HT-29 (cell line): ENCODE results near the gene RNF180. TPM values are rescaled to one million over a fixed set of nuclear protein-coding genes. Genes with fewer than 3 reads are reported as not detected.
"Not testable (repeated sequence)": the region's sequence is repeated elsewhere in the genome, so short reads cannot be mapped to it uniquely, and the experiment has no call there.

Experiments
- DNase-seq: peaks from one replicate; pipeline ENCODE4 v3.0.0-alpha.2; 2015; ENCODE audit warnings: low spot score
- total RNA-seq: library from RNA; depleted of rRNA; stranded (reverse); fragments of >200 nt; shearing (Covaris generic); gene quantifications from 2 replicates; pipeline ENCODE4 v1.2.3, GENCODE V29; 2014

Gene RNF180
- total RNA-seq, 1 experiment from 2014 or later, result not detected

DNA sequence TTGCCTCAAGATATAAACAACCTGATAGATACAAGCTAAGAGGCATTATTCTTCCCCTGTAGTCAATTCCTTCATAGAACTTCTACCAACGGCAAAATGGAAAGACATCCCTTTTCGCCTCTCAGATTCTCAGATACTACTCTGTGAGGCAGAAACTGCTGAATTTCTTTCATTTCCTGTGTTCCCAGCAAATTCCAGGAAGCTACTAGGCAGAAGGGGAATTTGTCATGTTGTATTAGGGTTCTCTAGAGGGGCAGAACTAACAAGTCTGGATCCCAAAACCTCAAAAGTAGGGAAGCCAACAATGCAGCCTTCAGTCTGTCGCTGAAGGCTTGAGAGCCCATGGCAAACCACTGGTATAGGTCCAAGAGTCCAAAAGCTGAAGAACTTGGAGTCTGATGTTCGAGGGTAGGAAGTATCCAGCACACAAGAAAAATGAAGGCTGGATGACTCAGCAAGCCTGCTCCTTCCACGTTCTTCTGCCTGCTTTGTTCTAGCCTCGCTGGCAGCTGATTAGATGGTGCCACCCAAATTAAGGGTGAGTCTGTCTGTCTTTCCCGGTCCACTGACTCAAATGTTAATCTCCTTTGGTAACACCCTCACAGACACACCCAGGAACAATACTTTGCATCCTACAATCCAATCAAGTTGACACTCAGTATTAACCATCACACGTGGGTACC is 15.2 kb downstream of the RNF180 start:
- no peak for DNase-seq

GRCh38 chr5:64181440-64181839 is 15.8 kb downstream of the RNF180 start:
- DNase-seq, result no peak

GRCh38 chr5:64183956-64184355 is 18.3 kb downstream of the RNF180 start:
- no peak for DNase-seq

- DNase-seq, result no peak
Observed at GRCh38 chr5:64184832-64185231, 19.2 kb downstream of the RNF180 start.

DNA sequence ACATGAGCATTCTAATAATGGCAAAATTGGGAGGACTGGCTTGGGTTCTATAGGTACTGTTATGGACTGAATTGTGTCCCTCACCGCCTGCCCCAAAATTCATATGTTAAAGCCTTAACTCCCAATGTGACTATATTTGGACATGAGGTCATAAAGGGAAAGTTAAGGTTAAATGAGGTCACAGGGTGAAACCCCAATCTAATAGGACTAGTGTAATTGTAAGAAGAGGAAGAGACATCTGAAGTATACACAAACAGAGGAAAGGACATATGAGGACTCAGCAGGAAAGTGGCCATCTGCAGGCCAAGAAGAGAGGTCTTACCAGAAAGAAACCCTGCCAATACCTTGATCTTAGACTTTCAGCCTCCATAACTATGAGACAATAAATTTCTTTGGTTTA is 23.1 kb downstream of the RNF180 start:
- DNase-seq, result no peak

DNA sequence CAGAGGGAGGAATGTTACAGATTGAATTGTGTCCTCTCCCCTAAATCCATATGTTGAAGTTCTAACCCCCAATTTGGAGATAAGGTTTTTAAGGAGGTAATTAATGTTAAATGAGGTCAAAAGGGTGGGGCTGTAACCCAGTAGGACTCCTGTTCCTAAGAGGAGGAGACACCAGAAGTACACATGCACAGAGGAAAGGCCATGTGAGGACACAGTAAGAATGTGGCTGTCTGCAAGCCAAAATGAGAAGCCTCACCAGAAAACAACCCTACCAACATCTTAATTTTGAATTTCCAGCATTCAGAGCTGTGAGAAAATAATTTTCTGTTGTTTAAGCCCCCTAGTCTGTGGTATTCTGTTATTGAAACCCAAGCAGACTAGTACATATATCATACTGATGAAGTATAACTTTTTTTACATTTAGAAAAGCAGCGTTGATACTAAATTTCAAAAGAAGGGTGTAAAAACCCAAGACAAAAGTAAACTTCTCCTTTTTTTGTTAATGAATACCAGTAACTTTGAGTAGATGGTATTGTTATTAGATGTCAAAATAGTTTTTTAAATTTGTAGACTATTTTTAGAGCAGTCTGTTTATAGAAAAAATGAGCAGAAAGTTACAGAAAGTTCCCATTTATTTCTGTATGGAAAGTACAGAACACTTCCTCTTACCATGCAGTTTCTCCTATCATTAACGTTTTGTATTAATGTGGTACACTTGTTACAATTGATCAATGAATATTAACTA is 25.1 kb downstream of the RNF180 start:
- no peak for DNase-seq

GRCh38 chr5:64195981-64196380 is 30.3 kb downstream of the RNF180 start:
- DNase-seq, result no peak

DNA sequence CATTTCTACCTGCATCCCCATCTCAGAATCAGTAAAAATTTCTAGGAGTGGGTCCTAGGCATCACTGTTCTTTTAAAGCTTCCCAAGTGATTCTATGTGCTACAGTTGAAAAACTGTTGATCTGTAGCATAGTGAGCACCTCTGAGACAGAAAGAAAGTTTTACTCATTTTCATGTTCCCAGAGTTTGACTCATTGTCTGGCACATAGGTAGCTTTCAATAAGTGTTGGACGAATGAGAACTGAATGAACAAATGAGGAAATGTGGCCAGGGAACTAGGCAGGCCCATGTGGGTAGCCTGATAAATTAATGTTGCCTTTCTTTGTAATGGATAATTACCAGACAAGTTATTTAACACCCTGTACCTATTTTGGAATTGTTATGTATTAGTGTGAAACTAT is 33.8 kb downstream of the RNF180 start:
- DNase-seq, result no peak

GRCh38 chr5:64201996-64202395 is 36.4 kb downstream of the RNF180 start:
- DNase-seq, result no peak

DNA sequence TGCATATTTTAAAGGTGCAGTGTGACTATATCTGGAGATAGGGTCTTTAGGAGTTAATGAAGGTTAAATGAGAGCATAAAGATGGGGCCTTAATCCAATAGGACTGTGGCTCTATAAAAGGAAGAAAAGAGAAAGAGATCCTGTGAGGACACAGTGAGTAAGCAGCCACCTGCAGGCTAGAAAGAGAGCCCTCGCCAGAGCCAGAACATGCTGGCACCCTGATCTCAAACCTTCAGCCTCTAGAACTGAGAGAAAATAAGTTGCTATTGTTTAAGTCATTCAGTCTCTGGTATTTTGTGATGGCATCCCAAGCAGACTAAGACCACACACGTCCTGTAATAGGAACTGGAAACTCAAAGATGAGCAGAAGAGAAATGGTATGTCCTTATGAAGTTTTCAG is 41.0 kb downstream of the RNF180 start:
- no peak for DNase-seq

- peak; percentile 63 for DNase-seq
Observed at GRCh38 chr5:64207978-64208377, 42.3 kb downstream of the RNF180 start.

DNA sequence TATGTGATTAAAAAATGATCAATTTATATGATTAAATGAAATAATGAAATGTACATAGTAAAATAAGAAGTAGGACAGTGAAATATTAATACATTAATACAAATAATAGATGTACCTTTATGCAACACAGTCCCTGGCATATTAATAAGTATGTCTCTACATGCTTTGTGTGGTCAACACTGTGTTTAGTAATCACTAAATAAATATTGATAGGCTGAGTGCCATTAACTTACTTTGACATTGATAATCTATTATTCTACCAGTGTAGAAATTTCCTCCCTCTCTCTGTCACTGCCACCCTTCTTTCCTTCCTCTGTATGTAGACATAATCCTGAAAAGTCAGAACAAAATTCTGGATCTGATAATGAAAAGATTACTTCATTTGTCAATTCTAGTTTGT is 43.7 kb downstream of the RNF180 start:
- DNase-seq, result no peak

- no peak for DNase-seq
Observed at GRCh38 chr5:64210866-64211265, 45.2 kb downstream of the RNF180 start.

DNA sequence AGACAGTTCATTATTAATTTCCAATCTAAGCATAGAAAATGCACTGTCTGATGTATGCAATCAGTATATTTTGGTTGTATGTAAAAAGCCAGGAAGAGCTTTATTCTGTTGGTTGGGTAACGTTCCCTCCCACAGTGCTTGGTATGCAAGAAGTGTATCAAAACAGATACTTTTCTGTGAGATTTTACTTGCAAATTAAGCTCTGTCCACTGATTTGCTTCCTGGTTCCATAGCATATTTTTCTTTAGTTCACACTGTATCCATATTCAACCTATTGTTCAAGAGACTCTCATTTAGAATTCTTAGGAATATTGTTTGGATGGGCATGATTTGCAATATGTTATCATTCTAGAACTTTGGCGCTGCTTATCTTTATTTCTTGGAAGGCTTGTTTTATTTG is 47.4 kb downstream of the RNF180 start:
- no peak for DNase-seq

- DNase-seq, result no peak
Observed at GRCh38 chr5:64213531-64213930, 47.9 kb downstream of the RNF180 start.

DNA sequence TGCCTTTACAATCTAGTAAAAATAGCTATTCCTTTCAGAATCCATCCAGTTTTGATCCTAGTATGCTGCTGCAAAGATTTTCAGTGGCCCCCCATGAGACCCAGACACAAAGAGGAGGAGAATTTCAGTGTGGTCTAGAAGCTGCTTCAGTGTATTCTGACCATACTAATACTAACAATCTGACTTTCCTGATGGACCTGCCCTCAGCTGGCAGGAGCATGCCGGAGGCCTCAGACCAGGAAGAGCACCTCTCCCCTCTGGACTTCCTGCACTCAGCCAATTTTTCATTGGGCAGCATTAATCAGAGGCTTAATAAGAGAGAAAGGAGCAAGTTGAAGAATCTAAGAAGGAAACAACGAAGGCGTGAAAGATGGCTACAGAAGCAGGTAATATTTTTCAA is 48.5 kb downstream of the RNF180 start:
- DNase-seq, result no peak

- no peak for DNase-seq
Observed at GRCh38 chr5:64221911-64222310, 56.3 kb downstream of the RNF180 start.

- DNase-seq, result not testable (repeated sequence)
Observed at GRCh38 chr5:64225286-64225981, 59.8 kb downstream of the RNF180 start.

DNA sequence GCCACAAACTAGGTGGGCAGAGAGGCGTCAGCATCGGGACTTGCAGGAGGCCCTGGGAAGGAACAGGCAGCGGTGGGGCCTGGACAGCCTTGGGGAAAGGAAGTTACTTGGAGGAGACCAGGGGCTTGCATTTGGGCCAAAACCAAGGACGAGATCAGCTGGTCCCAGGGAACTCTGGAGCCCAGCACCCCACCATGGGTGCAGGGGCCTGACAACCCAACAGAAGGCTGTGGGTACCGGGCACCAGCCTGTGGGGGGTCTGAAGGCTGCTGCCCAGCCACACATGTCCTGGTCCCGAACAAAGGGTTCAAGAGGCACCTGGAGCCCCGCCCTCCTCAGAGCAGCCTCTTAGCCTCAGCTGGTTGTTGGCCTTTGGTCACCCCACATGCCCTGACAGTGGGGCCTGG is 61.5 kb downstream of the RNF180 start:
- DNase-seq, result not testable (repeated sequence)

- DNase-seq, result peak; percentile 61
Observed at GRCh38 chr5:64229163-64229774, 63.6 kb downstream of the RNF180 start.

- DNase-seq, result no peak
Observed at GRCh38 chr5:64260756-64261155, 95.1 kb downstream of the RNF180 start.

GRCh38 chr5:64269164-64269563 is 103.5 kb downstream of the RNF180 start:
- no peak for DNase-seq
